ENCODE data around the gene UGT1A3.

GRCh38 chr2:233740870-233741269, 12.0 kb downstream of the UGT1A3 start:
- TF ChIP-seq CTCF (IDR thresholded peaks at IDR 0.05; ENCODE audit: poor library complexity) (no peak), EZH2 (IDR thresholded peaks at IDR 0.05; ENCODE audit: borderline replicate concordance) (no peak), EZH2phosphoT487 (IDR thresholded peaks at IDR 0.05; ENCODE audit: low read depth, severe bottlenecking, unreplicated experiment) (no peak)
